Cardiac septum (tissue), 1 donor: ENCODE data around the gene MBD6. TPM values are rescaled to one million over a fixed set of nuclear protein-coding genes. Genes with fewer than 3 reads are reported as not detected.

Experiments used
- DNase-seq: peaks from one replicate; pipeline ENCODE4 v3.0.0-alpha.2; 2020; ENCODE audit warnings: low spot score
- intact Hi-C: fragments of 100-400 bp; cut with DNase I; formaldehyde crosslinking; loops from one replicate; pipeline ENCODE4 v1.14.0; 2022
- long read RNA-seq: library from polyadenylated mRNA; unstranded; transcript quantifications from one replicate; pipeline ENCODE4 v2.0.0, GENCODE V29; 2021
- total RNA-seq: library from RNA; stranded (reverse); fragmentation: NEBNext Ultra II Directional; extraction: Animal tissue kit (Norgen Biotek cat#: 25700); gene quantifications from one replicate; pipeline ENCODE4 v1.2.1, GENCODE V29; 2021
- donor health status: DM: no; HTN: no; CAD: no.

MBD6 gene, protein sequence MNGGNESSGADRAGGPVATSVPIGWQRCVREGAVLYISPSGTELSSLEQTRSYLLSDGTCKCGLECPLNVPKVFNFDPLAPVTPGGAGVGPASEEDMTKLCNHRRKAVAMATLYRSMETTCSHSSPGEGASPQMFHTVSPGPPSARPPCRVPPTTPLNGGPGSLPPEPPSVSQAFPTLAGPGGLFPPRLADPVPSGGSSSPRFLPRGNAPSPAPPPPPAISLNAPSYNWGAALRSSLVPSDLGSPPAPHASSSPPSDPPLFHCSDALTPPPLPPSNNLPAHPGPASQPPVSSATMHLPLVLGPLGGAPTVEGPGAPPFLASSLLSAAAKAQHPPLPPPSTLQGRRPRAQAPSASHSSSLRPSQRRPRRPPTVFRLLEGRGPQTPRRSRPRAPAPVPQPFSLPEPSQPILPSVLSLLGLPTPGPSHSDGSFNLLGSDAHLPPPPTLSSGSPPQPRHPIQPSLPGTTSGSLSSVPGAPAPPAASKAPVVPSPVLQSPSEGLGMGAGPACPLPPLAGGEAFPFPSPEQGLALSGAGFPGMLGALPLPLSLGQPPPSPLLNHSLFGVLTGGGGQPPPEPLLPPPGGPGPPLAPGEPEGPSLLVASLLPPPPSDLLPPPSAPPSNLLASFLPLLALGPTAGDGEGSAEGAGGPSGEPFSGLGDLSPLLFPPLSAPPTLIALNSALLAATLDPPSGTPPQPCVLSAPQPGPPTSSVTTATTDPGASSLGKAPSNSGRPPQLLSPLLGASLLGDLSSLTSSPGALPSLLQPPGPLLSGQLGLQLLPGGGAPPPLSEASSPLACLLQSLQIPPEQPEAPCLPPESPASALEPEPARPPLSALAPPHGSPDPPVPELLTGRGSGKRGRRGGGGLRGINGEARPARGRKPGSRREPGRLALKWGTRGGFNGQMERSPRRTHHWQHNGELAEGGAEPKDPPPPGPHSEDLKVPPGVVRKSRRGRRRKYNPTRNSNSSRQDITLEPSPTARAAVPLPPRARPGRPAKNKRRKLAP
- total RNA-seq: 39.9 TPM
- long read RNA-seq, partial matches to known transcripts: 12 of 23 reads
- long read RNA-seq, other reads (novel, unspliced or antisense): 10 of 23 reads

DNA sequence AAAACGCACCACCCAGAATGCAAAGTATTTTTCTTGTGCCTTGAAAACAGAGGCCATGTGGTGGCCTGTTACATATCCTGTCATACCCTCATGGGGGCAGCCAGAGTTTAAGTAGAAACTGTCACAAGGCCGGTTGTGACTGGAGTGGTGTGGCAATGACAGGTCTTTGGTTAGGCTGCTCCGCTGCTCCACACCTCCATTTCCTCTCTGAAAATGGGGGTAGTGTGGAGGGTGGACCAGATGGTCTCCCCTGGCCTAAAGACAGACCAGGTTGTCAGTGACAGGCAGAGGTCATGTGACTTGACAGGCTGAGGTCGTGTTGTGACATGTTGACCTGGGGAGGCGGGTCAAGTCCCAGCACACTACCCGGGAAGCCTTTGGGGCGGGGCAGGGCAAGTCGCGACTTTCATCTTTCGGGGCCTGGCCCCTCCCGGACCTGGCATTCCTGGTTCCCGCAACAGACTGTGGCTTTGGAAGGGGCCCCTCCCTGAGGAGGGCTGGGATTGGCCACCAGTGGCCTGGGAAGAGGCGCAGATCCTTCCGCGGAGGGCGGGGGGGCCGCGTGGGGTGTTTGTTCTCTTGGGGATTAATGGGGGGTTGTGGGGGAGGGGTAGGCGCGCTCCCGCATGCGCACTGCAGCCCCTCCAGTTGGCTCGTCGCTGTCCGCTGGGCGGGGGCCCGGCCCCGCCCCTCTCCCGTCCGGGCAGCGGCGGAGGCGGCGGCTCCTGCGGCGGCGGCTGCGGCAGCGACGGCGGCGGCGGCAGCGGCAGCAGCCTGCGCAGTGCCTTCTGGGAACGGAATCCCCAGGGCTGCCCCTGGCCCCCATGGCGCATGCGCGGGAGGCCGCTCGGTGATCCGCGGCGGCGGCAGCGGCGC, at the start of gene MBD6:
TSS of gene MBD6 (plus strand) at position 814 of the 876 bp plus-strand sequence. CDS start 1,480 bp downstream, outside the sequence.
- intact Hi-C loops: loop anchor here (2.0 to 5.0 kb wide), 3 partner anchors 25 to 170 kb away; partner anchors contain the start of genes DCTN2, MARS1 and OS9
- DNase-seq: peak; percentile 94

DNA sequence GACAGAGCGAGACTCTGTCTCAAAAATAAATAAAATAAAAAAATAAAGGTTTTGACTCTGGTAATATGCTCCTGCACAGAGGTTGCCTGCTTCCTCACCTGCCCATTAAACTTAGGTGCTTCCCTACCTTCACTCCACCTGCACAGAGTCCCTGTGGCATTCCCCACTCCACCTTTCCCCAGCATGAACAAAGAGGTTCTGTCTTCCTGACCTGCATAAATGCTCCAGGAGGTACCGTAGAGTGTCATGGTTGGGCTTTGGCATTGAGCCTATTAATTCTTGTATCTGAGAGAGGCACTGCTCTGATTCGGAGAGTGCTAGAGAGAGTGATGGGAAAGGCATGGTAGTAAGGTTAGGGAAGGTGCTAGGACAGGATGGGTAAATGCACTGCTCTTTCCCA, 49.2 kb upstream of the MBD6 start:
- intact Hi-C loops: no loop called here
- DNase-seq: no peak

- intact Hi-C loops: no loop called here
Observed at GRCh38 chr12:57473886-57474285, 48.7 kb upstream of the MBD6 start.

GRCh38 chr12:57474430-57474829, 48.2 kb upstream of the MBD6 start:
- intact Hi-C loops: no loop called here

More at GRCh38 chr12:57473886-57474285, 48.7 kb upstream of the MBD6 start:
- DNase-seq: no peak

GRCh38 chr12:57474862-57475261, 47.8 kb upstream of the MBD6 start:
- intact Hi-C loops: no loop called here
- DNase-seq: no peak

More at GRCh38 chr12:57474430-57474829, 48.2 kb upstream of the MBD6 start:
- no peak for DNase-seq

DNA sequence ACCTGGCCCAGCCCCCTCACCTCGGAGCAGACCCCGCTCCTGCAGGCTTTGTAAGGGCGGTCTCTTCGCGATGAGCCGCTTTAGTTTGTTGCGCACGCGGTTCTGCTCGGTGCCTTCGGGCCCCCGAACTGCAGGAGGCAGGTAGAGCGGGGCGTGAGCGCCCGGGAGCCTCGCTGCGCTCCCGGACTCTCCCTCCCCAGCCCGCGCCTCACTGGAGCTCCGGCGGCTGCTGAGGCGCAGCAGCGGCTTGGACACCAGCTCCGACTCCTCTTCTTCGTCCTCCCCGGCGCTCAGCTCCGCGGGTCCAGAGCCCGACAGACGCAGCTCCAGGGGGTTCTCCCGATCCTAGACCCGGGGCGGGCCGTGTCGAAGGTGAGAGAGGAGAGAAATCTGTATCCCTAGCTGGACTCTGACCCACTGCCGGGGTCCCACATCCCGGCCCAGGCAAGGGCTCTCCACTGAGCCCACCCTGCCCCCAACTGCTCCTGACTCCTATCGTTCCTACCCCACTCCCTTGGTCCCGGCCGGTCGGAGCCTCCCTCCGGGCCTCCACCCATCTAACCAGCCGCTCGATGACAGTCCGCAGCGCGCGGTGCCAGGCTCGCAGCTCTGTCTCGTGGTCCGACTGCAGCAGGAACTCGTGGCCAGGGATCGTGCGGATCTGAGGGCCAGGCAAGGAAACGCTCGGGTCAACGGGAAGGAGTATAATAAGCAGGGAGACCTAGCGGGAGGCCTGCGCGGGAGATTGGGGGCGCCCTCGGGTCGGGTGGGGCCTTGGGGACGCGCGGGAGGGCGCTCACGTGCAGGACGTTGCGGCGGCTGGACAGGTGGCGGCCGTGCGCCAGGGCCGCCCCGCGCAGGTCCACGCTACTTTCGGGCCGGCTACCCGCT, 47.1 kb upstream of the MBD6 start:
- intact Hi-C loops: no loop called here
- DNase-seq: no peak

DNA sequence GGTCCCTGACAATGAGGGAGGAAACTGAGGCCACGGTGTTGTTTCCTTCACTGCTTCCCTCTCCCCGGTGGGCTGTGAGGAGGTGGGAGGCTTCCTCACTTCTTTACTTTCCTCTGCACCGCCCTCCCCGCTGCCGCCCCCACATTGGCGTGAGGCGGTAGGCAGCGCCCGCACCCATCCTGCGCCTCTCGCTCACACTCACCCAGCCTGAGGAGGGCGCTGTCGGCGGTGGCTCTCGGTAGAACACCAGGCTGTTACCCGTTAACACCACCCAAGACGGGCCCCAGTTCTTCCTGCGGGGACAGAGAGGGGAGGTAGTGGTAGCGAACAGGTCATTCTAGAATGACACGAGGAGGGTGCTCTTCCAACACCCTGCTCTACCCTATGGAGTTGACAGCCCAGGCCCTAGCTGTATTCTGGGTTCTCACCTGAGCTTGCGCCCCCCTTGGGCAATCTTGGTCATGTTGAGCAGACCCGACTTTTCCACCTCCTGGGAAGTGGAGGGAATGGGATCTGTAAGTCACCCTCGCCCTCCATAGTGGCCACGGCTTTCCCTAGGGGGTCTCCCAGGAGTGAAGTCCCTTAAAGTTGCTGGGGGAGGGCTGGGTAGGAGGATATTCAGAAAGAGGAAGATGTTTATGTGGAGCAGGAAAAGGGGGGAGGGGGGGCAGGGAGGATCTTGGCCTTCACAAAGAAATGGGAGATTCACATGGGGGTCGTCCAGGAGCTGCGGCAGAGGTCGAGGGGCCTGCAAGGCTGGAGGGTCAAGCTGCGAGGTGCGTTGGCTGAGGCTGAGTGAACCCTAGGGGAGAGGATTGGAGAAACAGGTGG, 46.2 kb upstream of the MBD6 start:
- intact Hi-C loops: no loop called here
- no peak for DNase-seq

GRCh38 chr12:57476993-57477709, 45.5 kb upstream of the MBD6 start:
- intact Hi-C loops: no loop called here
- DNase-seq: no peak

GRCh38 chr12:57477710-57478681, 44.6 kb upstream of the MBD6 start:
- intact Hi-C loops: no loop called here
- no peak for DNase-seq

DNA sequence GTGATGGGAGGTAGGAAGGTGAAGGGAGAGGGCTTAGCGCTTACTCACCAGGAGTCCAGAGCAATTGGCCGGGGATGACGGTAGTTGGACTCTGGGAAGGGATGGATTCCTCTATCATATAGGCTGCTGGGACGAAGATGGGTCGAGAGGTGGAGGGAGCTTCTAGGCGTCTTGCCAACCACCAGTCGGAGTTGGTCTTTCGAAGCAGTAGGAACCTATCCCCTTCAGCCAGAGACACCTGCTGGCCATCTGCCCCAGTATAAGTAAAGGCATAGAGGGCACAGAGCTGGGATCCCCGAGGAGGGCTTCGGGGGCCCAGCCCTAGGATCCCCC, 43.6 kb upstream of the MBD6 start:
- no peak for DNase-seq
- intact Hi-C loops: no loop called here

- DNase-seq: no peak
- intact Hi-C loops: no loop called here
Observed at GRCh38 chr12:57479376-57480115, 43.1 kb upstream of the MBD6 start, which contains the start of gene ARHGAP9. Gene ARHGAP9, minus strand, starts transcription at chr12:57479866. Its CDS starts 460 bp downstream, at chr12:57479406.

DNA sequence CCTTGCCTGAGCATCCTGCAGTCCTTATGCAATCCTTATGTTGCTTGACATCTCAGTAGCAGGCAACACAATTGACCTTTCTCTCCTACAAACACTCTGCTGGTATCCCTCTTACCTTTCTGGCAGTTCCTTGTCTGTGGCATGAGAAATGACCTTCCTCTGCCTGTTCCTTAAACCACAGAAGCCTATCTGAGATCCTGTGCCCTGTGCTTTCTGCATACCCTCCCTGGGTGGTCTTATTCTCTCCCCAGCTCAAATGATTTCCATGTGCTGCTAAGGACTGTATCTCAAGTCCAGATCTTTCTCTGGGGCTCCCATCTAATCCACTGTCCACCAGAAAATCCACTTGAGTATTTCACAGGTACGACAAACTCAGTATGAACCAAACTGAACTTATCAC, 41.0 kb upstream of the MBD6 start:
- intact Hi-C loops: no loop called here
- no peak for DNase-seq

DNA sequence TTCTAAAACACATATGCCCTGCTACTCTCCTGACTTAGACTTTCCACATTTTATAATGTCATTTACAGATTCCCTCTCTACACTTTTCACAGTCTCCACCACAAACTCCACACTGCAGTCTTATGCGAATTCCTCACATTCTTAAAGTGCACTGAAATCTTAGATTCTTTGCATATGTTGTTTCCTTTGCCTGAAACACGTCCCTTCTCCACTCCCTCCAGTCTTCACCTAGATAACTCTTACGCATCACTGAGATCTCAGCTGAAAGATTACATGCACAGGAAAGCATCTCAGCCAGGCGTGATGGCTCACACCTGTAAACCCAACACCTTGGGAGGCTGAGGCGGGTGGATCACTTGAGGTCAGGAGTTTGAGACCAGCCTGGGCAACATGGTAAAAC, 39.2 kb upstream of the MBD6 start:
- DNase-seq: no peak
- intact Hi-C loops: no loop called here

DNA sequence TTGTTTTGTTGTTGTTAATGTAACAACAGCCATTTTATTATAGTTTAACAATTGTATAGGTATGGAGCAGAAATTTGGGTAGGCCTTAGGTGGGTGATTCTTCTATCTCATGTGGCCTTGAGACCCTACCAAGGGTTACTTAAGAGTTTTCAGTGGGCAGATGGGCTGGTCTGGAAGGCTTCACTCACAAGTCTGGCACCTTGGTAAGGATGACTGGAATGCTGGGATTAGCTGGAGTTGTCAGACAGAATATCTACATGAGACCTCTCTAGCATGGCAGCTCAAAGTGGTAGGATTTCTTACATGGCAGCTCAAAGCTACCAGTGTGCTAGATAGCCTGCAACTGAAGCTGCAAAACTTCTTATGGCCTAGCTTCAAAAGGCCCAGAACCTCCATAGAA, 36.9 kb upstream of the MBD6 start:
- intact Hi-C loops: loop anchor here (5.0 kb wide), 1 partner anchor 37 kb away; the partner anchor contains the start of genes DDIT3 and MBD6
- DNase-seq: no peak
